GM19099 (cell line): ENCODE results near the gene SNX17.

Experiments used
- POLR2A ChIP-seq: IDR thresholded peaks from 3 replicates; pipeline ENCODE4 v1.6.1; 2011; ENCODE audit warnings: low read depth; ENCODE audit not compliant: insufficient read length; ENCODE audit errors: extremely low read depth

SNX17 gene

GRCh38 chr2:27378096-27378808 lies 7.8 kb downstream of the SNX17 start:
- peak; percentile 26 for TF ChIP-seq POLR2A

GRCh38 chr2:27378809-27379290 lies 8.4 kb downstream of the SNX17 start:
- no peak for TF ChIP-seq POLR2A

- no peak for TF ChIP-seq POLR2A
Observed at GRCh38 chr2:27379383-27379835, 9.0 kb downstream of the SNX17 start.

- peak; percentile 14 for TF ChIP-seq POLR2A
Observed at GRCh38 chr2:27379836-27380625, 9.6 kb downstream of the SNX17 start.

- peak; percentile 78 for TF ChIP-seq POLR2A
Observed at GRCh38 chr2:27380626-27381545, 10.5 kb downstream of the SNX17 start, which contains the start of gene ZNF513. TSS of gene ZNF513 (minus strand) at chr2:27380734. CDS start at chr2:27380526, 208 bp downstream.

- TF ChIP-seq POLR2A = no peak
Observed at GRCh38 chr2:27381577-27382181, 11.3 kb downstream of the SNX17 start.

GRCh38 chr2:27390822-27391679 lies 20.6 kb downstream of the SNX17 start:
- no peak for TF ChIP-seq POLR2A

- TF ChIP-seq POLR2A = no peak
Observed at GRCh38 chr2:27393225-27393624, 22.8 kb downstream of the SNX17 start.

GRCh38 chr2:27398962-27399361 lies 28.5 kb downstream of the SNX17 start:
- TF ChIP-seq POLR2A = no peak

GRCh38 chr2:27400348-27401135 lies 30.1 kb downstream of the SNX17 start:
- TF ChIP-seq POLR2A = no peak

GRCh38 chr2:27407798-27408491 lies 37.5 kb downstream of the SNX17 start:
- no peak for TF ChIP-seq POLR2A
